H1 (cell line): ENCODE measurements around the gene P3H2. TPM values are rescaled to one million over a fixed set of nuclear protein-coding genes. Genes with fewer than 3 reads are reported as not detected.

Source experiments
- CTCF ChIA-PET: fragments of 300-600 bp; sonication (Branson Sonifier 250); formaldehyde crosslinking; loops from one replicate; lab custom pipeline; 2021; ENCODE audit not compliant: partially characterized antibody; lab: Charles Lee
- POLR2A ChIA-PET: fragments of 300-600 bp; sonication (Branson Sonifier 250); formaldehyde crosslinking; loops from one replicate; lab custom pipeline; 2021; ENCODE audit warnings: inconsistent platforms; ENCODE audit not compliant: partially characterized antibody; lab: Charles Lee
- DNase-seq, 2 experiments: peaks; one replicate each; pipeline versions ENCODE4 v3.0.0 to v3.0.0-alpha.2; 2010 to 2022; ENCODE audit warnings: low spot score in 2 of 2, low read depth in 1 of 2, mixed read lengths in 1 of 2
- FAIRE-seq: peaks from 2 replicates; lab custom pipeline; 2011; peaks lifted over from hg19 to GRCh38; lab: Jason Lieb, UNC
- H2AFZ ChIP-seq: 2 replicates; pipeline ENCODE4 v1.8.1; 2012; ENCODE audit warnings: low read length, inconsistent platforms
- H2AK5ac ChIP-seq: 2 replicates; pipeline ENCODE4 v1.6.1; 2013; ENCODE audit warnings: low read depth, low read length
- H2BK120ac ChIP-seq: replicated peaks from 2 replicates; pipeline ENCODE3; 2013; ENCODE audit warnings: low read depth, low read length, inconsistent platforms
- H2BK12ac ChIP-seq: 2 replicates; pipeline ENCODE4 v1.6.1; 2013; ENCODE audit warnings: low read depth, low read length
- H2BK15ac ChIP-seq: 2 replicates; pipeline ENCODE4 v1.6.1; 2013; ENCODE audit warnings: low read length
- H2BK20ac ChIP-seq: 2 replicates; pipeline ENCODE4 v1.6.1; 2013; ENCODE audit warnings: low read length
- H2BK5ac ChIP-seq: 2 replicates; pipeline ENCODE4 v1.6.1; 2013; ENCODE audit warnings: low read depth, low read length
- H3K14ac ChIP-seq: 2 replicates; pipeline ENCODE4 v1.6.1; 2013; ENCODE audit warnings: inconsistent platforms; ENCODE audit not compliant: insufficient read length
- H3K18ac ChIP-seq: 2 replicates; pipeline ENCODE4 v1.6.1; 2013; ENCODE audit warnings: low read length; ENCODE audit errors: extremely low read depth
- H3K23ac ChIP-seq: 2 replicates; pipeline ENCODE4 v1.6.1; 2013; ENCODE audit warnings: inconsistent platforms; ENCODE audit not compliant: insufficient read length
- H3K23me2 ChIP-seq: 2 replicates; pipeline ENCODE4 v1.6.1; 2013; ENCODE audit warnings: low read depth, low read length
- H3K27ac ChIP-seq: 2 replicates; pipeline ENCODE4 v1.6.1; 2011; ENCODE audit warnings: low read depth, low read length, inconsistent platforms
- H3K27me3 ChIP-seq, 4 experiments: replicated peaks in 1 of 4; 1 replicate in 1 of 4; 2 replicates in 3 of 4; pipeline versions ENCODE4 v1.6.1 to v1.8.1; 2011 to 2013; ENCODE audit warnings: low read length in 3 of 4, mild to moderate bottlenecking in 3 of 4, inconsistent platforms in 2 of 4, mixed read lengths in 2 of 4, moderate library complexity in 1 of 4; ENCODE audit not compliant: control insufficient read depth in 3 of 4, insufficient read depth in 3 of 4; ENCODE audit errors: extremely low read depth in 1 of 4
- H3K36me3 ChIP-seq, 4 experiments: 2 replicates each; pipeline versions ENCODE4 v1.6.1 to v1.8.1; 2011 to 2013; ENCODE audit warnings: mild to moderate bottlenecking in 4 of 4, low read length in 3 of 4, moderate library complexity in 2 of 4, control low read depth in 1 of 4, inconsistent platforms in 1 of 4; ENCODE audit not compliant: insufficient read depth in 4 of 4, control insufficient read depth in 2 of 4
- H3K4ac ChIP-seq: replicated peaks from 2 replicates; pipeline ENCODE3; 2013; ENCODE audit warnings: low read length, low read depth, mixed read lengths, inconsistent platforms; ENCODE audit not compliant: insufficient read length
- H3K4me1 ChIP-seq, 4 experiments: replicated peaks in 1 of 4; 1 replicate in 1 of 4; 2 replicates in 3 of 4; pipeline versions ENCODE4 v1.6.1 to v1.8.1; 2011 to 2013; ENCODE audit warnings: low read length in 3 of 4, inconsistent platforms in 2 of 4, mixed read lengths in 1 of 4; ENCODE audit not compliant: insufficient read depth in 4 of 4, control insufficient read depth in 3 of 4
- H3K4me2 ChIP-seq, 2 experiments: 2 replicates each; pipeline versions ENCODE4 v1.6.1 to v1.8.1; 2011 to 2013; ENCODE audit warnings: low read depth in 2 of 2, low read length in 2 of 2, control low read depth in 1 of 2, inconsistent platforms in 1 of 2, mild to moderate bottlenecking in 1 of 2; ENCODE audit not compliant: insufficient read depth in 1 of 2
- H3K4me3 ChIP-seq, 4 experiments: fragments of 200-600, 300-600 bp in 1 of 4; sonication (generic), shearing (Covaris generic), sonication (Bioruptor Twin) in 1 of 4; 2 replicates each; pipeline versions ENCODE4 v1.5.1 to v1.8.1; 2011 to 2016; ENCODE audit warnings: low read length in 4 of 4, low read depth in 3 of 4, control low read depth in 2 of 4, inconsistent platforms in 2 of 4, mild to moderate bottlenecking in 2 of 4, mixed read lengths in 1 of 4, moderate library complexity in 1 of 4; ENCODE audit not compliant: insufficient read depth in 2 of 4; ENCODE audit errors: extremely low read depth in 1 of 4
- H3K56ac ChIP-seq: replicated peaks from 2 replicates; pipeline ENCODE3; 2013; ENCODE audit warnings: low read depth, mild to moderate bottlenecking, mixed read lengths, low read length, inconsistent platforms; ENCODE audit not compliant: insufficient read length
- H3K79me1 ChIP-seq: 2 replicates; pipeline ENCODE4 v1.6.1; 2013; ENCODE audit warnings: low read depth, low read length, control low read depth
- H3K79me2 ChIP-seq, 2 experiments: 2 replicates each; pipeline versions ENCODE4 v1.6.1 to v1.8.1; 2012 to 2013; ENCODE audit warnings: low read length in 2 of 2, mild to moderate bottlenecking in 2 of 2, inconsistent platforms in 1 of 2; ENCODE audit not compliant: insufficient read depth in 2 of 2, control insufficient read depth in 1 of 2
- H3K9ac ChIP-seq, 4 experiments: replicated peaks in 1 of 4; 1 replicate in 1 of 4; 2 replicates in 3 of 4; pipeline versions ENCODE4 v1.6.1 to v1.8.1; 2011 to 2013; ENCODE audit warnings: low read depth in 3 of 4, low read length in 3 of 4, control low read depth in 2 of 4, mild to moderate bottlenecking in 2 of 4, moderate library complexity in 2 of 4, inconsistent platforms in 1 of 4; ENCODE audit errors: extremely low read depth in 1 of 4
- H3K9me3 ChIP-seq, 2 experiments: 2 replicates each; pipeline versions ENCODE4 v1.6.1 to v1.8.1; 2012 to 2013; ENCODE audit warnings: mild to moderate bottlenecking in 2 of 2, moderate library complexity in 2 of 2, control low read depth in 1 of 2, inconsistent platforms in 1 of 2, low read depth in 1 of 2, low read length in 1 of 2, mixed read lengths in 1 of 2; ENCODE audit not compliant: insufficient read depth in 2 of 2
- H4K20me1 ChIP-seq, 2 experiments: replicated peaks in 1 of 2; 2 replicates each; pipeline versions ENCODE3 to v1.8.1; 2011 to 2013; ENCODE audit warnings: inconsistent platforms in 2 of 2, low read length in 2 of 2, mild to moderate bottlenecking in 1 of 2; ENCODE audit not compliant: insufficient read depth in 2 of 2, control insufficient read depth in 1 of 2
- H4K5ac ChIP-seq: 2 replicates; pipeline ENCODE4 v1.6.1; 2013; ENCODE audit warnings: low read length, low read depth, mixed read lengths, inconsistent platforms; ENCODE audit not compliant: insufficient read length
- H4K8ac ChIP-seq: 2 replicates; pipeline ENCODE4 v1.8.0; 2013; ENCODE audit warnings: mild to moderate bottlenecking, moderate library complexity, low read length, inconsistent platforms; ENCODE audit not compliant: insufficient read depth; ENCODE audit errors: extremely low read depth
- H4K91ac ChIP-seq: replicated peaks from 2 replicates; pipeline ENCODE3; 2013; ENCODE audit warnings: low read length, mixed read lengths, inconsistent platforms; ENCODE audit not compliant: insufficient read length
- ASH2L ChIP-seq: fragments of 200-600, 300-600 bp; sonication (generic); IDR thresholded peaks from one replicate; pipeline ENCODE4 v1.7.1; 2017; ENCODE audit warnings: low read length
- ATF3 ChIP-seq: IDR thresholded peaks from 2 replicates; pipeline ENCODE4 v1.6.1; 2011; ENCODE audit warnings: low read depth, mild to moderate bottlenecking, low read length; ENCODE audit not compliant: insufficient read depth
- CREB1 ChIP-seq: IDR thresholded peaks from 2 replicates; pipeline ENCODE4 v1.6.1; 2012; ENCODE audit warnings: inconsistent platforms
- E2F6 ChIP-seq: IDR thresholded peaks from 2 replicates; pipeline ENCODE4 v1.6.1; 2012; ENCODE audit warnings: inconsistent platforms
- GABPA ChIP-seq: IDR thresholded peaks from 2 replicates; pipeline ENCODE4 v1.6.1; 2011; ENCODE audit warnings: mild to moderate bottlenecking, low read length, moderate library complexity, borderline replicate concordance; ENCODE audit not compliant: insufficient read depth
- JUN ChIP-seq: IDR thresholded peaks from 2 replicates; pipeline ENCODE4 v1.6.1; 2011; ENCODE audit warnings: low read depth, mild to moderate bottlenecking, improper control_type of control experiment, low read length
- POU5F1 ChIP-seq: IDR thresholded peaks from 2 replicates; pipeline ENCODE4 v1.6.1; 2011; ENCODE audit warnings: low read depth, mild to moderate bottlenecking, low read length, moderate library complexity
- RXRA ChIP-seq: IDR thresholded peaks from 2 replicates; pipeline ENCODE4 v1.6.1; 2011; ENCODE audit warnings: low read depth, mild to moderate bottlenecking, low read length, moderate library complexity; ENCODE audit not compliant: insufficient read depth
- SP4 ChIP-seq: IDR thresholded peaks from 2 replicates; pipeline ENCODE4 v1.6.1; 2012; ENCODE audit warnings: low read length, inconsistent platforms
- TBP ChIP-seq: IDR thresholded peaks from 2 replicates; pipeline ENCODE4 v1.6.1; 2011; ENCODE audit warnings: low read depth, low read length, improper control_type of control experiment
- polyA plus RNA-seq, 7 experiments: library from polyadenylated mRNA; depleted of rRNA in 3 of 7; stranded (reverse) in 5 of 7; unstranded in 2 of 7; fragments of >200 nt in 5 of 7; fragments of 200-250 nt in 2 of 7; gene quantifications; 1 replicate in 5 of 7; 2 replicates in 1 of 7; 4 replicates in 1 of 7; pipeline versions ENCODE4 v1.2.1 to v1.2.3, GENCODE V29; 2011 to 2013; ENCODE audit warnings: missing spikeins in 2 of 7, mixed read lengths in 2 of 7
- total RNA-seq: library from RNA; stranded (reverse); fragmentation: NEBNext Ultra II Directional; extraction: Animal tissue kit (Norgen Biotek cat#: 25700); gene quantifications from 2 replicates; pipeline ENCODE4 v1.2.1, GENCODE V29; 2021

P3H2 gene
- total and polyA plus RNA-seq, 2 of the 8 experiments (the other 6 are each of a cell fraction or from before 2014, with no cell fraction given): 40.5 to 60.4 TPM

- H3K79me2 ChIP-seq: no peaks in the 10 kb centered on the region
- no peak overlapping the region for H3K14ac ChIP-seq
- no peak overlapping the region for H3K4me2 ChIP-seq
- no peak overlapping the region for H3K4me3 ChIP-seq
- ChIA-PET POLR2A (no interaction called here), CTCF (interaction anchor here (0.6 to 1.8 kb wide), 2 partner anchors 11 to 539 kb away, joined by 3 to 10 read pairs; partner anchors contain the start of gene P3H2)
- no peak overlapping the region for H4K5ac ChIP-seq
- H2BK12ac ChIP-seq: no peak overlapping the region
- H3K4ac ChIP-seq: no peak overlapping the region
- TF ChIP-seq ATF3: no peak
- TF ChIP-seq CREB1: no peak
- TF ChIP-seq E2F6: no peak
- TF ChIP-seq SP4: no peak
- no peak for TF ChIP-seq ASH2L
- TF ChIP-seq RXRA: no peak
- TF ChIP-seq TBP: no peak
- TF ChIP-seq GABPA: no peak
- TF ChIP-seq JUN: no peak
- no peak for TF ChIP-seq POU5F1
- H4K8ac ChIP-seq: no peak overlapping the region
- no peak overlapping the region for H3K56ac ChIP-seq
- peaks cover 0 to 2% (median 0%) of the 10 kb centered on the region in 4 experiments; a peak in 1 of 7 replicates for H3K4me1 ChIP-seq
- no peak overlapping the region for H2AFZ ChIP-seq
- no peak overlapping the region for H4K91ac ChIP-seq
- no peaks in the 10 kb centered on the region for H3K27me3 ChIP-seq
- no peak overlapping the region for H2BK120ac ChIP-seq
- no peak overlapping the region for H3K9ac ChIP-seq
- H2BK15ac ChIP-seq: no peak overlapping the region
- no peak overlapping the region for H2BK5ac ChIP-seq
- no peaks in the 10 kb centered on the region for H4K20me1 ChIP-seq
- H3K18ac ChIP-seq: no peak overlapping the region
- H3K27ac ChIP-seq: no peak overlapping the region
- no peak for DNase-seq
- FAIRE-seq: no peak
- no peak overlapping the region for H2AK5ac ChIP-seq
- no peaks in the 10 kb centered on the region; the same call in 1 of the 2 replicates for H3K23me2 ChIP-seq
- no peaks in the 10 kb centered on the region for H3K79me1 ChIP-seq
- H3K36me3 ChIP-seq: no peaks in the 10 kb centered on the region
- no peak overlapping the region for H3K23ac ChIP-seq
- no peaks in the 10 kb centered on the region for H3K9me3 ChIP-seq
- H2BK20ac ChIP-seq: no peak overlapping the region
Observed at GRCh38 chr3:190132371-190132770, 11.7 kb upstream of the P3H2 start.
